ENCODE measurements around the gene BTBD2. TPM values are rescaled to one million over a fixed set of nuclear protein-coding genes. Genes with fewer than 3 reads are reported as not detected.
A peak's percentile ranks its signal among the peaks of the same experiment; 100 is the strongest.

Gene BTBD2
- total and polyA plus RNA-seq, 2 donors (not counting 1 experiment from before 2014, with no cell fraction given) = 75.2 to 85.6 TPM

DNA sequence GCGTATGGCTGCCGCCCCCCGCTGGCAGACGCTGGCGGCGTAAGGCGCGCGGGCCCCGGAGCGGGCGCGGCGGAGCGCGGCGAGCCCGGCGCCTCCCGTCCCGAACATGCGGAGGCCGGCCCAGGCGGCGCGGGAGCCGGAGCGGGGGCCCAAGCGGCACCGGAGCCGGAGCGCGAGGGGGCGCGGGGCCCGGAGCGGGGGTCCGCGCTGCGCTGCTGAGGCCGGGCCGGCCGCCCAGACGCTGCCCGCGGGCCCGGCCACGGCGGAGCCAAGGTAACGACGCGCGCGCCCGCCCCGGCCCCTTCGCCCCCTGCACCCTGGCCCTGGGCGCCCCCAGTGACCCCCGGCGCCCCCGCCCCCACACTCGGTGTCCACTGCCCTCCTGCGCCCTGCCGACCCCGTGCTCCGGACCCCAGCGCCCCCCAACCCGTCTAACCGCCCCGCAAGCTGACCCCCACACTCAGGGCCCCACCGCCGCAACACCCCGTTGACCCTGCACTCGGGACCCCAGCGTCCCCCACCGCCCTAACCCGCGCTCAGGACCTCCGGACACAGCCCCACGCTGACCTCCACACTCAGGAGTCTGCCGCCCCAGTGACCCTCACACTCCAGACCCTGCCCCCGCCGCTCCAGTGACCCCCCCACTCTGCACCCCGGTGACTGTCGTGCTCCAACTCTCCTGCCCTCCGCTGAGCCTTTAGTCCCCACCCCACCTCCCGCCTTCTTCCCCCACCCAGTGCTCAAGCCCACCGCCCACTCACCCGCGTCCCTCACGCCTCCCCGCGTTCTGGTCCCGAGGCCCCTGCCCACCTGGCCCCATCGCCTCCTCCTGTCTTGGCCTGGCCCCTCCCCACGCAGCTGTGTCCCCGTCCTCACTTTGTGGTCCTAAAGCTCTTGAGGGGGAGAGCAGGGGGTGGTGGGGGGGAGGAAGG is 74.1 kb downstream of the BTBD2 start, which contains the start of gene CSNK1G2:
Gene CSNK1G2 (plus strand): TSS at position 27 of the 932 bp plus-strand sequence. CDS start 28,601 bp downstream, outside the sequence.
- under 1% methylated on average over 85 of the region's 97 CpGs for WGBS (ENCODE audit: insufficient coverage)
- CTCF ChIA-PET = interaction anchor here (0.8 to 1.7 kb wide), 5 partner anchors 9 to 77 kb away, joined by 3 to 7 read pairs (median 5); no protein-coding TSS in a partner anchor
- Mint-ChIP-seq H3K9me3 (ENCODE audit: insufficient read depth) (no peaks in the 10 kb centered on the region), H3K27me3 (no peaks in the 10 kb centered on the region), H3K27ac (peak within 1 kb of the TSS; percentile 99), H3K4me1 (peaks cover 34% of the 10 kb centered on the region), H3K4me3 (peak within 1 kb of the TSS; percentile 98)
- peak within 1 kb of the TSS; percentile 71 to 94 (median 83) for H3K4me3 ChIP-seq (ENCODE audit: control extremely low read depth in 1 of 5, extremely low read depth in 1 of 5, insufficient read depth in 1 of 5, low read depth in 2 of 5, low read length in 4 of 5)
- no peak for DNase-seq
- no peak for ATAC-seq (ENCODE audit: low read depth)
- H3K27me3 ChIP-seq (replicated peaks in 1 of 4; ENCODE audit: control extremely low read depth in 1 of 4, control insufficient read depth in 3 of 4, insufficient read depth in 4 of 4, low read length in 3 of 4) = no peaks in the 10 kb centered on the region
- no peaks in the 10 kb centered on the region for H3K36me3 ChIP-seq (replicated peaks in 1 of 2; ENCODE audit: control extremely low read depth in 1 of 2, control insufficient read depth in 1 of 2, extremely low read depth in 1 of 2, insufficient read depth in 2 of 2, low read length in 1 of 2)
- no peaks in the 10 kb centered on the region for H3K9me3 ChIP-seq (ENCODE audit: control extremely low read depth in 1 of 3, control insufficient read depth in 2 of 3, insufficient read depth in 1 of 3, low read length in 2 of 3)
- H4K20me1 ChIP-seq (ENCODE audit: control insufficient read depth, insufficient read depth, low read length, poor library complexity, severe bottlenecking) = peaks cover 46% of the 10 kb centered on the region
- peaks cover 56% of the 10 kb centered on the region for H3K79me2 ChIP-seq (ENCODE audit: control insufficient read depth, insufficient read depth, low read length)
- TF ChIP-seq EZH2 (IDR thresholded peaks at IDR 0.05; ENCODE audit: borderline replicate concordance, insufficient read depth, low read depth, low read length, poor library complexity, severe bottlenecking) = no peak
- TF ChIP-seq CTCF (IDR thresholded peaks at IDR 0.05) = no peak
- POLR2A ChIA-PET = interaction anchor here (0.5 to 2.0 kb wide), 17 partner anchors 12 to 923 kb away, joined by 3 to 18 read pairs (median 5); no protein-coding TSS in a partner anchor
- intact Hi-C loops (cut with micrococcal nuclease) = loop anchor here (1.0 kb wide), 3 partner anchors 65 to 210 kb away; partner anchors contain the start of gene AP3D1
- H3K4me2 ChIP-seq (replicated peaks; ENCODE audit: low read depth, low read length, poor library complexity, severe bottlenecking) = peak within 1 kb of the TSS; percentile 93
- peaks cover 31 to 47% of the 10 kb centered on the region in 2 donors for H3K4me1 ChIP-seq (ENCODE audit: control insufficient read depth in 2 of 2, insufficient read depth in 2 of 2, low read length in 2 of 2)
- peak within 1 kb of the TSS; percentile 95 for H3K9ac ChIP-seq (ENCODE audit: low read length)
- H2AFZ ChIP-seq (ENCODE audit: insufficient read depth, low read depth, low read length, poor library complexity, severe bottlenecking) = peak within 1 kb of the TSS; percentile 59
- H3K27ac ChIP-seq (ENCODE audit: low read length in 2 of 2) = peak within 1 kb of the TSS; percentile 95 to 99

Measured in B cell (primary cell).